ENCODE data around the gene ESYT2.
"Not testable (repeated sequence)": the region's sequence is repeated elsewhere in the genome, so short reads cannot be mapped to it uniquely, and the experiment has no call there.

The ESYT2 gene

DNA sequence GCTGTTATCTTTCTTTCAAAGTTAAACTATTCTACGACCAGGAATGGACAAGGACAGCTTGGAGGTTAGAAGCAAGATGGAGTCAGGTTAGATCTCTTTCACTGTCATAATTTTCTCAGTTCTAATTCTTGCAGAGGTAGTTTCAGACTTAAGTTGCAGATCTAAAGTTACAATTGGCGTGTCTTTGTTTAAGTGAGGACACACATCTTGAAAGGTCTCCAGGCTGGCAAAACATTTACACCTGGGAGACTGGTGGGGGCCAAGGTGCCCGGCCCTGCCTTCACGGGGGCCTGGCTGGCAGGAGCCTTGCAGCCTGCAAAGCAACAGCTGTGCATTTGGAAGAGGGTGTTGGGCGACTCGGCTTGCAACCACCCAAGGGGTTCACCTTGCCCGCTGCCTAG, 25.4 kb upstream of the ESYT2 start:
- DNase-seq, result no peak

DNA sequence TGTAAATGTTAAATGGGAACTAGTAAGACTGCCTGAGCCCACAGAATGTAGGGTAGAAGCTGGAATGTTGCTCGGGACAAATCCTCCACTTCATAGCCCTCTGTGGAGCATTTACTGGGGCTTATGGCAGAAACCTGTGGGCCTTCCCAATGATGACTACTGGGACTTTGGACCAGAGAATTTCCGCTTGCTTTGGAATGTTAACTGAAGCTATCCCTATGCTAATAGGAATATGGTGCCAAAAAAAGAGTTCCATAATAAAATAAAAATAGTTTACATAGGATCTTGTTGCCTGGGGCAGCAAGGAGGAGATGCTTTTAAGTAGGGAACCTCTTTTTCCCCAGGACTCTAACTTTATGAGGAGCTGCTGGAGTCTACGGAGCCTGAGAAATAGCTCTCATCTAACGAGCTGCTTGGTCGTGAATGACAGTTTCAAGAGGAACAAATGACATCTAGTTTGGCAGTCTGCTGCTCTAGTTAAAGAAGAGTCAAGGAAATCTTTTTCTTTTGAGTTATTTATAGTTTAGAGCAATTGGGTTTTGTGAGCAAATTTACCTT, 21.3 kb upstream of the ESYT2 start:
- DNase-seq, result no peak

DNA sequence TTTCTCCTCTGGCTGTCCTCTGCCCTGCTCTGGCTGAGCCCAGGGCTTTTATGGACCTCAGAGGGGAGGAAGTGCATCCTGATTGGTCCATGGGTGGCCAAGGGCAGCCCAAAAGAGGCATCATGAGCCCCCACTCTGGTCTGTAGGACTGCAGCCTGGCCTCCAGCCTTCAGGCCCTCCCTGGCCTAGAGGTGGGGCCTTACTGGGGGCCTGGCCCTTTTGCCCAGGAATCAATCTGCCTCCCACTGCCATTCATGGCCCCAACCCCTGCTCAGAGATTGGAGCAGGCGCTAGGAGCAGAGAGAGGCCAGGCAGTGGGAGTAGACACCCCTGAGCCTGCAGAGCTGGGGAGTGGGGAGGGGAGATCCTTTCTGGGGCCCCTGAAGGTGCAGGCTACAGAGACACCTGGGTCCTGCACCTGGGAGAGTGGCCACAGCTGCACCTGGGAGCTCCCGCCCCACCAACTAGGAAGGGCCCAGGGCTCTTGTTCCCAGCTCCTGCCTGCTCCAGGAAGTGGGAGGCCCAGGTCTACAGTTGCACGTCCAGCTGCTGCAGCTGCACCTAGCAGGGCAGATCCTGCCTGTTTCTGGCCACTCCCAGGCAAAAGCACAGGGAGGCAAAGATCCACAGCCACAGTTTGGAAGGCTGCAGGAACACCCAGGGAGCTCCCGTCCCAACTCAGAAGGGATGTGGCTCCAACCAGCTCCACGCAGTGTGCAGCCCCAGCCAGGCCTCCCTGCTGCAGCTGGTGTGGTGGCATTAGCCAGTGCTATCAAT, 20.6 kb upstream of the ESYT2 start:
- DNase-seq, result no peak

DNA sequence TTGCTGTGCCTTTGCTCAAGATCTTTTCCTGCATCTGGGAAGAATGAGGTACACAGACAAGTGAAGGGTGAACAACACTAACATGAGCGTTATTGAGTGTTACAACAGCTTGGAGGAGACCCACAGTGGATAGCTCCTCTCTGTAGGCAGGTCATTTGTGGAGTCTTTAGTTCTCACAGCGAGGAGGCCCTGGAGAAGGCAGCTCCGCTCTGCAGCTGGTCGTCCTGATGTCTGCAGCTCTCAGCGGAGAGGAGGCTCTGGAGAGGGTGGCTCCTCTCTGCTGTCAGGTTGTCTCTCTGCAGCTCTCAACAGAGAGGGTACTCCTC, 20.1 kb upstream of the ESYT2 start:
- DNase-seq, result no peak

DNA sequence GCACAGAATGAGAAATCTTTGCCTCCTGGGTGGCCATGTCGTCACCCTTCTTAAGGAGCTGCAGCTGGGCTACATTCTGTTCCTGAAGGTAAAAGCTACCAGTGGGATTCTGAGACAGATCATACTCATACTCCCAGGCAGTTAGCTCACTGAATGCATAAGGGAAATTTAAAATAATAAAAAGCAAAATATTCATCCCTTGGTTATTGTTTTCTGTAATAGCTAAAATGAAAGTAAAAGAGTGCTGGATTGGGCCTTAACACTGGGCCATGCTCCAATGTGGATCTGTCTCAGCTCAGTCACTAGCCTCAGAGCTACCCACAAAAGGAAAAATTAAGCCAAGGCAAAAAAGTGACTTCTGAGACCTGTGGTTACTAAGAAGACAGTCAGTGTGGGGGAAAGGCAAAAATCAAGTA, 18.1 kb upstream of the ESYT2 start:
- DNase-seq, result no peak

DNA sequence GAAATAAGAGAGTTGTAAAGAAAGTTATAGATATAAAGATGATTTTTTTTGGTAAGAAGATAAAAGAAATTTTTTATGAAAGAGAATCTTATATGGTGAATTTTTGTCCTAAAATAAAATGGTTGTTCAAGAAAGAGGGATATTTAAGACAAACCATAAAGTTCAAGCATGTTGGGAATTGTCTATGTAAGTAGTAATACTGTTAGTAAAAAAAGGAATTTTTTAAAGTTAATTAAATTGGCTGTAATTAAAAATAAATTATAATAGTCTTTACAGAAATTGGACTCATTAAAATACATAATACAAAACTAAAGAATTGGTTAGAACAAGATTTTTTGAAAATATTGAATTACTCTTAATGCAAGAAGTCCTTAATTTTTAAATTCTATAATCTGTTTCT, 17.0 kb upstream of the ESYT2 start:
- no peak for DNase-seq

DNA sequence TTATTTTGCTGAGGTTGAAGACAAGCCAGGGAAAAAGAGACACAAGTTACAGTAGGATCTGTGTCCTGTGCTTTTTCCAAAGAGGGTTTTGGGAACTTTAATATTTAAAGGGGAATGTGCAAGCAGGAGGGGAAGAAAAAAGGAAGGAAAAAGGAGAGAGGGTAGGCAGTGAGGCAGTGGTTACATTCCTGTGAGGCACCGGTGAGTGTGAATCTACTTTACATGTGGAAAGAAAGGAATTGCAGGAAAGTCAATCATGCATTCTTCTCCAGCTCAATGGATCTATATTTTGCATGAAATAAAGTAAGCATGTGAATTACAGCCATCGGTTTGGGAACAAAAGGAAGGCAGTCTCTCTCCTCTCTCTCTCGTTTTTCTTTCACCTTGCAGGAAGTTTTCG, 14.5 kb upstream of the ESYT2 start:
- DNase-seq, result no peak

DNA sequence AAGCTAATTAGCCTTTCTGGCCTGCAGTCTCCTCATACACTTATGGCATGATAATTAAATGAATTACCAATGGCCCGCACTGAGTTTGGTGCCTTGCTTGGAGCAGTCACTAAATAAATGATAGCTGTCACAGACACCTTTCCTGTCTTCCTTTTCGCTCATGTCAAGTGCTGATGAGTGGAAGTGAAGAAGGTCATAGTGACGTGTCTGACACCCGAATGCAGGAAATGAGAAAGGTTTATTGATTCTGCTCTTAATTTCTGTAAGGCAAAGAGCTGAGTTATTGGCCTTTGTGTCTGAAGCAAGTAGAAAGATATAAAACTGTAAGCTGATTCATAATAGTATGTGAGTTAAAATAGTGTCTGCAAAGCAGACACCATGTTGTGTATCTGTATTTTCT, 13.2 kb upstream of the ESYT2 start:
- DNase-seq, result no peak

DNA sequence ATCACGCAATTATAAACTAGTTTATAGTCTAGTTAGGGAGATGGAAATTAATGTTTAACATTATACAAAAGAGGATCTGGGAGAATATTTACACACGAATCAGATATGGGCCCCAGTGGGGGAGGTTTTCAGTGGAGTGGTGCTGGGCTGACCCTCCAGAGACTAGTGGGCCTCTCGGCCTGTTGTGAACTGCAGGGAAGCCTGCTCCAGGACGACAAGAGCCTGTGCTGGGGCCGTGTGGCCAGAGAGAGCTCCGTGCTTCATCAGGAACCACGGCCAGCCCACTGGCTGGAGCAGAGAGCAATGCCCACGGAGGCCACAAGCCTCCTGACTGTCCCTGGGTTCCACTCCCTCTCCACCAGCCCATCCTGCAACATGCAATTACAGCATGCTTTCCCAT, 11.3 kb upstream of the ESYT2 start:
- no peak for DNase-seq

DNA sequence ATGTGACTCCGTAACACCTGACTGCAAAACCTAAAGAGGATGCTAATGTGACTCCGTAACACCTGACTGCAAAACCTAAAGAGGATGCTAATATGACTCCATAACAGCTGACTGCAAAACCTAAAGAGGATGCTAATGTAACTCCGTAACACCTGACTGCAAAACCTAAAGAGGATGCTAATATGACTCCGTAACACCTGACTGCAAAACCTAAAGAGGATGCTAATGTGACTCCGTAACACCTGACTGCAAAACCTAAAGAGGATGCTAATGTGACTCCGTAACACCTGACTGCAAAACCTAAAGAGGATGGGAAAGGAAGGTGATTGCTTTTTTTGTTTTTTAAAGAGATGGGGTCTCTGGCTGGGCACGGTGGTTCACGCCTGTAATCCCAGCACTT, 9.9 kb upstream of the ESYT2 start:
- DNase-seq, result not testable (repeated sequence)

DNA sequence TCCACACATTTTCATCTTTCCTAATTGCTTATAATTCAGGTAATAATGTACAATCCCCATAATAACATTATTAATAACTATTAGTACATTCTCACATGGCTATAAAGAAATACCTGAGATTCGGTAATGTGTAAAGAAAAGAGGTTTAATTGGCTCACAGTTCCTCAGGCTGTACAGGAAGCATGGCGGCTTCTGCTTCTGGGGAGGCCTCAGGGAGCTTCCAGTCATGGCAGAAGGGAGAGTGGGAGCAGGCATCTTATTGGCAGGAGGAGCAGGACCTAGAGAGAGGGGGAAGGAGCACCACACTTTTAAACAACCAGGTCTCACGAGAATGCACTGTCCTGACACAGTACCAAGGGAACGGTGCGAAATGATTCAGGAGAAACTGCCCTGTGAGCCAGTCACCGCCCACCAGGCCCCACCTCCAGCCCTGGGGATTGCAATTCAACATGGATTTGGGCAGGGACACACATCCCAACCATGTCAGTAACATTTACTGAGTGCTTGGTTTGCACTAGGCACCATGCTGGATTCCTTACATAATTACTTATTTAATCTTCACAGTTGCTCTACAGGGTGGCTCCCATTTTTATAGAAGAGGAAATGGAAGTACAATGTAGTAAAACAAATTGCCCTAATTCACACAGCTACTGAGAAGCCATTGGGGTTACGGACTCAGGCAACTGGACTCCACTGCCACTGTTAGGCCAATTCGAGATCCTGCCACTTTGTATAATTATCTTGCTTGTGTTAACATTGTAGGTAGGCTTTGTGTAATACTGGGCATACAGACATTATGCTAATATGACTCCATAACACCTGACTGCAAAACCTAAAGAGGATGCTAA, 8.7 kb upstream of the ESYT2 start:
- no peak for DNase-seq

DNA sequence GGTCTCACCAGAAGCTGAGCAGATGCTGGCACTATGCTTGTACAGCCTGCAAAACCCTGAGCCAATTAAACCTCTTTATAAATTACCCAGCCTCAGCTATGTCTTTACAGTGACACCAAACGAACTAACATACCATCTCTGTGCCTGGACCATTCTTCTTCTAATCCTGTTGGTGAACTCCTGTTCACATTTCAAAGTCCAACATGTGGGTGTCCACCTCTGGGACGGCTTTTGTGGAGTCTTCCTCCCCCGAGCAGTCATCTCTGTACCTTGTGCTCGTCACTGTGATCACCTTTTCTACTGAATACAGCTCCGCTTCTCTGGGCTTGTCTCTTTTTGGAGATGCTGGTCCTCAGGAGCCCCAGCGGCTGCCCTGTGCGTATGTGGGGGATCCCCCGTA, 7.4 kb upstream of the ESYT2 start:
- DNase-seq, result no peak

DNA sequence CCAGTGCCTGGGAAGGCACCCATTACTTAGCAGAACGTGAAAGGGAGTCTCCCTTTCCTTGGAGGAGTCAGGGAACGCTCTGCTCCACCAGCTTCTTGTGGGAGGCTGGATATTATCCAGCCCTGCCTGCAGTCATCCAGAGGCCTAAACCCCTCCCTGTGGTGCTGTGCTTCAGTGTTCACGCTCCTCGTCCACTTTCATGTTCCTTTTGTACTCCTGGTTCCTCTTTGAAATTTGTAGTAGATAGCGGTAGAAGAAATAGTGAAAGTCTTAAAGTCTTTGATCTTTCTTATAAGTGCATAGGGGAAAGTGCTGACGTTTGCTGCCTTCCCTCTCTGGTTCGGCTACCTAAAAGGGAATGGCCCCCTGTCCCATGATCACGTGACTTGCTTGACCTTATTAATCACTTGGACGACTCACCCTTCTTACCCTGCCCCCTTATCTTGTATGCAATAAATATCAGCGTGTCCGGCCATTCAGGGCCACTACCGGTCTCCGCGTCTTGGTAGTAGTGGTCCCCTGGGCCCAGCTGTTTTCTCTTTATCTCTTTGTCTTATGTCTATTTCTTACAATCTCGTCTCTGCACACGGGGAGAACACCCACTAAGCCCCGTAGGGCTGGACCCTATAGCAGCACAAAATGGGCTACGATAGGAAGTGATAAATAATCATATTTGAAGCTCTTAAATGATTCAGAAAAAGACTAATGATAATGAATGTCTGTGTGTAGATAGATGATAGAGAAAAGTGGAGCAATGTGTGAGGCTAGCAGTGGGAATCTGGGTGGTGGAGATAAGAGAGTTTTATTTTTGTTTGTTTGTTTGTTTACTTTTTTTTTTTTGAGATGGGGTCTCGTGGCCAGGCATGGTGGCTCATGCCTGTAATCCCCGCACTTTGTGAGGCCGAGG, 5.8 kb upstream of the ESYT2 start:
- no peak for DNase-seq

DNA sequence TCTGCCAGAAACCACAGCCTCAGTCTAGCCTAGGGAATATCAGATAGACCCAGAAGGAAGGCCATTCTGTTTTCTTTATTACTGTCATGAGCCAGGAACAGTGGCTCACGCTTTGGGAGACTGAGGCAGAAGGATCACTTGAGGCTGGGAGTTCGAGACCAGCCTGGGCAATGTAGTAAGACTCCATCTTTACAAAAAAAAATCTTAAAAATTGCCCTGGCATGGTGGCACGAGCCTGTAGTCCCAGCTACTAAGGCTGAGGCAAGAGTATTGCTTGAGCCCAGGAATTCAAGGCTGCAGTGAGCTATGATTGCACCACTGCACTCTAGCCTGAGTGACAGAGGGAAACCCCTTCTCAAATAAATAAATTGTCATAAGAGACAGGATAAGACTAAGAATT, 3.7 kb upstream of the ESYT2 start:
- no peak for DNase-seq

DNA sequence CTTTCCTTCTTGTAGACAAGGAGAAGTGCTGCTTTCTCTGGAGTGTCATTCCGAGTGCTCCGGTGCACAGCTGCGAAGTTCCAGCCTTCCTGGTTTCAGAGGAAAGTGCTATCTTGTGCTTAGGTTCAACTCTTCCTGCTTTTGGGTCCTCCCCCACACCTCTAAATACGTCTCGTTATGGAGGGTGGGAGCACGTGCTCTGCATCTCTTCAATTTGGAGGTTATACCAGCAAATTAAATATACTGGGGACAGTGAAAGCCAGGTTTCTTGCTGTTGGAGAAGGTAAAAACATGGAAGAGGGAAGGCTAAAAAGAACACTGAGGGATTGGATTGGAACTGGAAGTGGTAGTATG, 2.4 kb upstream of the ESYT2 start:
- DNase-seq, result no peak

DNA sequence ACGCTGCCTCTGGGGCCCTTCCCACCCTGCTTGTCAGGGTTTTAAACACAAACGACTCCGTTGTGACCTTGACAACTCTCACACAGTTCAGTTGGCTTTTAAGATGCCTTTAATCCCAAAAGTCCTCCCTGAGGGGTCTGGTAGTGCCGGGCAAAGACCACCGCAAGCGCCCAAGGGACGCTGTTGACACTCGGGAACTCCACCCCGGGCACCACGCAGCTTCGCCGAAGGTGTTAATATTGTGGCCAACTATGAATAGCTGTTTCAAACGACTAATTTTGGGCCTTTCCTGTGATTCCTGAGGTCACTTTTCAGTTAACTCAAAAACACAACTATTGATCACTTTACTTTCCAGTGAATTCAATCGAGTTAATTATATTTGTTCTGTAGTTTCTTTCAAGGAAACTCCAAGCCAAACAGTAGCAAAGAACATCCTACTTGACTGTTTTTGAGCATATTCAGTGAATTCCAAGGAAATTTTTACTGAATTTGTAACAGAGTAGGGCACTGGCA, 958 bp upstream of the ESYT2 start:
- DNase-seq, result no peak

DNA sequence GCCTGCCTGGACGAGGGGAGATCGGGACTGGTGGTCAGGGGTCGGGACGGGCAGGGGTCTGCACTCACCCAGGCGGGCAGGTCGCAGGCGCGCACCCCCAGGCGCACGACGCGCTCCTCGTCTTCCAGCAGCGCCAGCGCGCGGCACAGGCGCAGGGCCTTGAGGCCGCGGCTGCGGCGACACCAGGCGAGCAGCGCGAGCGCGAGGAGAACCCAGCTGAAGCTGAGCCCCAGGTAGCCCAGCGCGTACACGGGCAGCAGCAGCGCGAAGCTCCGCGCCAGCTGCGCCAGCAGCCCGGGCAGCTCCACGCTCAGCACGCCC, 328 bp downstream of the ESYT2 start:
- DNase-seq, result no peak

DNA sequence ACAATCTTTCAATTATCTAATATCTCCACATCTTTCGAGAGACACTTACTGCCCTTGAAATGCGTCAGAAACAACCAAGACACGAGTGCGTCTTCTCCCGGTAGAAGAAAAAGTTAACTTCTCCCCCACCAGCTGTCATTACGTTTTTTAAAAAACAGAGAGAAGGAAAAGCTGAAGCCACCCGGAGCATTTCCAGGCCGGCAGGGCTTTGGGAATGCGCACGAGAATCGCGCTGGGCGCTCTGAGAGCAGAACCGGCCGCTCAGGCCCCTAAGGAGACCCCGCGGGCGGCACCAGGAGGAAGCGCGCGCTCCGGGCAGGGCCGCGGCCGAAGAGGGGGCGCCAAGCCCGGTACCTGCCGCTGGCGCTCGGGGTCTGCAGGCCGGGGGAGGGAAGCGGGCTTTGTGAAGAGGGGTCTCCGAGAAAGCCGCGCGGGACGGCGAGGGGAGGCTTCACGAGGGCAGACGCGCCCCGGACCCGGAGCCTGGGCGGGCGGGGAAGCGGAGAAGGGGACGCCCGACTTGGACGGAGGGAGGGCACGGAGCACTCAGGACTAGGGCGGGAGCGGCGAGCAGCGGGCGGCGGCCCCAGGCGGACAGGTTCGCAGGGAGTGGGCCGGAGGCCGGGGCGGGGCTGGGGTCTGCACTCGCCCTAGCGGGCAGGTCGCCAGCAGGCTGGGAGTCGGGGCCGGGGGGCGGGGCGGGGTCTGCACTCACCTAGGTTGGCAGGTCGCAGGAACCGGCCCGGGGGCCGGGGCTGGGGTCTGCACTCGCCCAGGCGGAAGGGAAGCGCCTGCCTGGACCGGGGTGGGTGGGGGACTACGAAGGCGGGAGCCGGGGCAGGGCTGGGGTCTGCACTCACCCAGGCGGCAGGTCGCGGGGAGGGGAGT, 932 bp downstream of the ESYT2 start:
- DNase-seq, result no peak

DNA sequence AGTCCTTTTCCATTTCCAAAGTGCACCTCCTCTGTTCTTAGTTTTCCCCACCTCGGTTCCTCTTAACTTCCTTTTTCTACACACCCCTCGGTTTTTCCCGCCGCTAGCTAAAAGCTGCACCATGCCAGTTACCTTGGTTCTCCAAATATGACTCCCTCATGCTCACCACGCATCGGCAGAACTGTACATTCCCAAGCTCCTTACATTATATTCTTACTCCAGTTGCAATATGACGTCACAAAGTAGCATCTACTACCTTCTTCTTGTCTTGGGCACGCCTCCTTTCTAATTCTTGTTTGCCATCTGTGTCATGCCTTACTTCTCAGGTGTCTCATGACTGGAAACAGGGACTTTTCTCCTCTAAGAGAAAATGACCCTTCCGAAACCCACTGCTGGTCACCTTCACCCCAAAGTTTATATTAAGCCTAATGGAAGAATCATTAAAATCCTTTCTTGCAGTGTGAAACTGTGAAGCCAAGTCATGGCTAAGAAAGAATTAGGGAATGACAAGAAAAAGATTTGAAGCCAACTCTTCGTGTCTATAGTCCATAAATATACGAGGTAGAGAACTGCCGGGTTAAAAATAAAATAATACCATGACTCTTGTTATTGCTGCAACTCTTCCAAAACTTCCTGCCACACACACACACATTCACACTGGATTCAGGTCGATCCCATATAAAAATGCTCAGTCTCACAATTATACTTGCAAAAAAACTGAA, 1.7 kb downstream of the ESYT2 start:
- peak; percentile 28 for DNase-seq

DNA sequence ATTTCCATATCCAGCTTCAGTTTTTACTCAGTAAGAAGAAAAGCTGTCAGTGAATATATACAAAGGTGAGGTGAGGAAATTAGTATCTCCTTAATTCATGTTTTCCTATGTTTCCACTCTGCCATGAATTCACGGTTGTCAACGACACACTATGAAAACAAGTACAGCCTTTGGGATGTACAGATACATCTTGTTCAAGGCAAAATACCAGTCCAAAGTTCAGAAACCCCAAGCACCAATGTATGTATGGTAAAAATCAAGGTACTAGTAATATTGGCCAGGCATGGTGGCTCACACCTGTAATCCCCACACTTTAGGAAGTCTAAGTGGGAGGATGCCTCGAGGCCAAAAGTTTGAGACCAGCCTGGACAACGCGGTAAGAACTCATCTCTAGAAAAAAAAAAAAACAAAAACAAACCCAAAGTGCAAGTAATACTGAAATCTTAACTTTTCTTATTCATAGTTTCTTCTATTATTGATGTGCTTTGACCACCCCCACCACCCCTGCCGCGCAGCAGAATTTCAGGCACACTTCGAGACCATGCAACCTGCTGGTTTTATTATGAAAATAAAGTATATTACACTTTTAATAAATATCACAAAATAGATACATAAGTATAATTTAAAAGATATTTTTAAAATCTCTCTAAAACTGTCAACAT, 3.5 kb downstream of the ESYT2 start:
- no peak for DNase-seq

DNA sequence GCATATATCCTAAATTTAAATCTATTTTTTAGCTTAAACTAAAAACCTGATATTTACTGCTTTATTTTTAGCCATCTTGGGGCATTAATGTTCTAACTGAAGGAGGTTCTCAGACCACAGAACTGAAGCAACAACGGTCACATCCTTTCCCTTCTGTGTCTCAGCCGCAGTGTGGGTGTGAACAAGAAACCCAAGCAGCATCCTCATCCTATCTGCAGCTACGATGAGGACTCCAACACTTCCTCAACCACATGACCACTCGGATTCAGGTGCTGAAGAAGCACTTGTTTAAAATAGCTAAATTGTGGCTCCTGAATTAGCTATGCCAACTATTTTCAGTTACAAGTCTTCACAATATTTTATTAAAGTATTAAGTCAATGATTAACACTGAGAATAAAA, 5.3 kb downstream of the ESYT2 start:
- DNase-seq, result peak; percentile 81

Measured in SIG-M5 (cell line).